Omental fat pad (tissue), 4 donors: Measurements from ENCODE around the gene SH3PXD2A. TPM values are rescaled to one million over a fixed set of nuclear protein-coding genes. Genes with fewer than 3 reads are reported as not detected.

Experiments
- ATAC-seq: fragments of 150-250 bp; one replicate; pipeline ENCODE4 v1.9.1; 2016; ENCODE audit warnings: mild to moderate bottlenecking, moderate library complexity; ENCODE audit not compliant: low FRiP score
- DNase-seq: peaks from one replicate; pipeline ENCODE4 v3.0.0-alpha.2; 2019; ENCODE audit warnings: low spot score
- total RNA-seq, 4 donors: library from RNA; depleted of rRNA; stranded (reverse); fragments of >200 nt; gene quantifications; one replicate each; pipeline ENCODE4 v1.1.0, GENCODE V29; 2016
- TF ChIP-seq, protein P1 (sequence below), 3 donors: fragments of 450-650 bp; IDR thresholded peaks; one replicate each; pipeline ENCODE4 v1.5.1; 2016 to 2017; ENCODE audit warnings: antibody characterized with exemption in 3 of 3, mild to moderate bottlenecking in 3 of 3, moderate library complexity in 2 of 3

The SH3PXD2A gene
- total RNA-seq, 4 donors from 2014 or later: 21.0 to 36.3 (median 22.5) TPM

DNA sequence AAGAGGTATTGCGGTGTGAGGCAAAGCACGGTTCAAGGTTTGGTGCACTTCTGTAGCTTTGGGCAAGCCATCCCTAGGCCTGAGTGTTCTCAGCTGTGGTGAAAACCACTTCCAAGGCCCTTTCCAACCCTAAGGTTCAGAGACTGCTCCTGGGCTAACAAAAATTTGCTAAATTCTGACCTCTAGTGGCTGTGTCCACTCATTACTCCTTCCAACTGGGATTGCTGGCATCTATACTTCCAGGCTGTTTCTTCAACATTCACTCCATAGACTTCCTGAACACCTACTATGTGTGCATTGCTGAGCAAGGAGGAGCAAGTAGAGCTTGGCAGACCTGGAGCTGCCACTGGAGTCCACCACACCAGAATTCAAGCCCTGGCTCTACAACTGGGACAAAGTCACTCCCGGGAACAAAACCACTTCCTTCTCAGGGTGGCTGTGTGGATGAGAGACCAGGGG, 29.3 kb upstream of the SH3PXD2A start:
- peak; percentile 42 for ATAC-seq
- TF ChIP-seq, protein P1, sequence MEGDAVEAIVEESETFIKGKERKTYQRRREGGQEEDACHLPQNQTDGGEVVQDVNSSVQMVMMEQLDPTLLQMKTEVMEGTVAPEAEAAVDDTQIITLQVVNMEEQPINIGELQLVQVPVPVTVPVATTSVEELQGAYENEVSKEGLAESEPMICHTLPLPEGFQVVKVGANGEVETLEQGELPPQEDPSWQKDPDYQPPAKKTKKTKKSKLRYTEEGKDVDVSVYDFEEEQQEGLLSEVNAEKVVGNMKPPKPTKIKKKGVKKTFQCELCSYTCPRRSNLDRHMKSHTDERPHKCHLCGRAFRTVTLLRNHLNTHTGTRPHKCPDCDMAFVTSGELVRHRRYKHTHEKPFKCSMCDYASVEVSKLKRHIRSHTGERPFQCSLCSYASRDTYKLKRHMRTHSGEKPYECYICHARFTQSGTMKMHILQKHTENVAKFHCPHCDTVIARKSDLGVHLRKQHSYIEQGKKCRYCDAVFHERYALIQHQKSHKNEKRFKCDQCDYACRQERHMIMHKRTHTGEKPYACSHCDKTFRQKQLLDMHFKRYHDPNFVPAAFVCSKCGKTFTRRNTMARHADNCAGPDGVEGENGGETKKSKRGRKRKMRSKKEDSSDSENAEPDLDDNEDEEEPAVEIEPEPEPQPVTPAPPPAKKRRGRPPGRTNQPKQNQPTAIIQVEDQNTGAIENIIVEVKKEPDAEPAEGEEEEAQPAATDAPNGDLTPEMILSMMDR (IDR thresholded peaks at IDR 0.05): peak in 2 of 3 donors; percentile 2 to 4
- DNase-seq: no peak

DNA sequence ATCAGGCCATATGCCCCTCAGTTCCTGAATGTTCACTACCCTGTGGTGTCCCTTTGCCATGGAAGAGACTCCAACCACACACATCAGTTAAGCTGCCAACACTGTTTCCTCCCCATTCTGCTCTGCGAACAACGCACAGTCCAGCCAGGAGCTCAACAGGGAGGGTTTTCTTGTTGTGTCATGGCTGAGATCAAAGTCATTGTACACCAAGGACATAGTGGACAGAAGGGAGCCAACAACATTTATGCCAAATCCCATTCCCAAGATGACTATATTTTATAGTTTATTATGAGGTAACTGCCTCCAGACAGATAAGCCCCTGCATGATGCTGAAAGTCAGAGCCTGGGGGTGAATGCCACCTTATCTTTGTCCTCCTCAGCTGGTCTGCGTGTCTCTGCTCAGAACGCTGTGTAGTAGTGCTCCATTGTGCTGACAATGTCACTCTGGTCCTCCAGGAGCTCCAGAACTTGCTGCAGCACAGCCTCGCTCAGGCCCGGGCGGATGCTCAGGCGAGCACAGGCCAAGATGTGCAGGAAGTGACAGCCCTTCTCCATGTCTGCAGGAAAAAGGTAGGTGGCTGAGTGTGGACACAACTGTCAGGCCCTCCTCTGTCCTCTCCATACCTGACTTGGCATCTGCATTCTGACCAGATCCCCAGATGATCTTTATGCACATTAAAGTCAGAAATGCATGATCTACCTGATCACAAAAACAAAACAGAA, 27.1 kb upstream of the SH3PXD2A start:
- ATAC-seq (no peak), DNase-seq (no peak)
- TF ChIP-seq, protein P1 (IDR thresholded peaks at IDR 0.05): no peak

DNA sequence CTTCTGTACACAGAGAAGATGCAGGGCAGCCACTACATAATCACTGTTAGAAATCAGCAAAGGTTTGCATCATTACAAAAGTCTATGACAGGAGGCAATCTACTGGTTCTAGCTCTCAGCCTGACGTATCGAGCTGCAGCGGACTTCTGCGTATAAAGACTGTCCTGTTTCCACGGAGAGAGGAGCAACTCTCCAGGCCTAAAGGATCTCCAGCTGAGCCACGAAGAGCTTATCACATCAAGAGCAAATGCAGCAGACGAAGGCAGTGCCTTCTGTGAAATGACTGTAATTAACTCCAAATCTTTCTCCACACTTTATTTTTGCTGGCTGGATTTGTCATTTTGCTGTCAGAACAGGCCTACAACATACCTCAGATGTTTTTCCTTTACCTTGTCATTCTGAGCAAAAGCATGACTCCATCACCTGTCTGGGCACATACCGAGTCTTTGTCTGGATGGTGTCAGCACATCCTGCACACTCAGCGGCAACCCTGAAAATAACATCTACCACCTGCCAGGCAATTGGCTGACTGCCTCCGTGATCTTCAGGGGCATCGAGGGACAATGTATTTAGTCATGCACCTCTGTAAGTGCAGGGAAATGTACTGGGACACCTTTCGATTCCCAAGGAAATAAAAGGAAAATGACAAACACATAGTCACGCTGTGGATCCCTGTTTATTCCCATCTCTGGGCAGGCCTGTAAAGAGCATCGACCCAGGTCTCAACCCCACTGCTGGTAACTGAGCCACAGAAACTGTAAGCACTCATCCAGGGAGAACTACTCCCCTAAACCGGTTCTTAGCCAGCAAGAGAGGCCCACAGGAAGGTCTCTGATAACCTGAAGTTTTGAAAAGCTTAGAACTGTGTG, 26.3 kb upstream of the SH3PXD2A start:
- no peak for ATAC-seq
- DNase-seq: no peak
- TF ChIP-seq, protein P1 (IDR thresholded peaks at IDR 0.05): no peak

DNA sequence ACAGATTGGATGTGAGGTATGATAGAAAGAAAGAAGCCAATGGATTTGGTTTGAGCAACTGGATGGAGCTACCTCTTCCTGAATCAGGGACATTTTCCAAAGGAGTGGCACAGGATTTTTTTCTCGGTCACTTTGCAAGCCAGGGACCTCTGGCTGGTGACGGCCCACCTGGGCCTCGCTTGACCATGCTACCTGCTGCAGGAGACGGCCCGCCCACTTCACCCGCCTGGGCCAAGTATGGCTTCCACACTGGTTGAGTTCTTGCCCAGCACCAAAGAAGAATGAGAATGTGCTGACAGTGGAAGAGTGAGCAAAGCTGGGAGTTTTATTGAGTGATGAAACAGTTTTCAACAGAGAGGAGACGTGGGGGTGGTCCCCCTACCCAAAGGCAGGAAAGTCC, 24.5 kb upstream of the SH3PXD2A start:
- ATAC-seq (no peak), DNase-seq (no peak)
- TF ChIP-seq, protein P1 (IDR thresholded peaks at IDR 0.05): no peak

DNA sequence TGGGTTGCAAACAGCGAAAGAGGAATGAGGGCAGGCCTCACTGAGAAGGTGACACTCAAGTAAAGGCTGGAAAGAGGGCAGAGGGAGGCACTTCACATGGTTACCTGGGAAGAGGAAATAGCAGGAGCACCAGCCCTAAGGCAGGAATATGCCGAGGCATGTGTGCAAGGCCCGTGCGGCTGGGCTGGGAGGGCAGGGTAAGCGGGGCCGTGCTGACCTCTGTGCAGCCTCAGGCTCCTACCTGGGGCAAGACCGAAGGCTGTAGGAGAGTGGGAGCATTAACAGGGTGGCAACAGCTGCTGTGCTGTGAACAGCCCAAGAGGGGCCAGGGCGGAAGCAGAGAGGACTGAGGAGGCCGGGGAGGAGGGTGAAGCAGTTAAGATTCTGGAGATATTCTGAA, 24.0 kb upstream of the SH3PXD2A start:
- TF ChIP-seq, protein P1 (IDR thresholded peaks at IDR 0.05): no peak
- ATAC-seq (no peak), DNase-seq (no peak)

DNA sequence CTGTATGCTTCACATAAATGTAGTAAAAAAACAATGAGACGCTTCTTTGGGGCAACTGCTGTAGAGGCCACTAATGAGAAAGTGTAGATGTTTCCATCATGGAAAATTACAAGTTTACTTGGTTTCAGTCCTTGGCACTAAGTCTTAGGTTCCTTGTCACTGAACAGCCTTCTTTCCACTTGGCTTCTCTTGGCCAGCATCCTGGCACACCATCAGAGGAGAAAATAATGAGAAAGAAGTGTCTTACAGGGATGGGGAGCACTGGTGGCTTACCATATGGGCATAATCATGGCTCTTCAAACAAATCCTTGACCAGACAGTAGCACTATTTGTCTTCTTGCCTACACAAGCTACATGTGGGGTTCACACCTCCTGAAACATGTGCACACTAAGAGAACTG, 22.5 kb upstream of the SH3PXD2A start:
- TF ChIP-seq, protein P1 (IDR thresholded peaks at IDR 0.05): no peak
- DNase-seq (no peak), ATAC-seq (no peak)
